NT2/D1 (cell line): ENCODE results near the gene FBXO36.
"Not testable (repeated sequence)": the region's sequence is repeated elsewhere in the genome, so short reads cannot be mapped to it uniquely, and the experiment has no call there.

ENCODE experiments used
- DNase-seq: peaks from one replicate; pipeline ENCODE4 v3.0.0-alpha.2; 2011; ENCODE audit warnings: low read depth, low spot score
- H3K27me3 ChIP-seq: 2 replicates; pipeline ENCODE4 v1.6.0; 2011; ENCODE audit warnings: mild to moderate bottlenecking; ENCODE audit not compliant: insufficient read length, insufficient read depth
- H3K36me3 ChIP-seq: 2 replicates; pipeline ENCODE4 v1.6.1; 2011; ENCODE audit warnings: mild to moderate bottlenecking, low read length, mixed read lengths; ENCODE audit not compliant: insufficient read depth, insufficient read length
- H3K4me1 ChIP-seq: 2 replicates; pipeline ENCODE4 v1.5.1; 2011; ENCODE audit not compliant: insufficient read depth, insufficient read length
- H3K4me3 ChIP-seq: 2 replicates; pipeline ENCODE4 v1.5.1; 2011; ENCODE audit warnings: low read depth; ENCODE audit not compliant: insufficient read length
- H3K9ac ChIP-seq: 2 replicates; pipeline ENCODE4 v1.6.0; 2011; ENCODE audit warnings: low read depth; ENCODE audit not compliant: insufficient read length
- H3K9me3 ChIP-seq: 2 replicates; pipeline ENCODE4 v1.5.1; 2011; ENCODE audit warnings: mild to moderate bottlenecking, low read length; ENCODE audit not compliant: insufficient read depth
- SUZ12 ChIP-seq: IDR thresholded peaks from 2 replicates; pipeline ENCODE4 v1.6.1; 2011; ENCODE audit not compliant: insufficient read length, insufficient read depth; ENCODE audit errors: extremely low read depth
- YY1 ChIP-seq: IDR thresholded peaks from 2 replicates; pipeline ENCODE4 v1.6.1; 2011; ENCODE audit not compliant: insufficient read length, insufficient read depth
- ZNF274 ChIP-seq: IDR thresholded peaks from 2 replicates; pipeline ENCODE4 v1.6.1; 2011; ENCODE audit warnings: mild to moderate bottlenecking, low read depth, low read length

Gene FBXO36

DNA sequence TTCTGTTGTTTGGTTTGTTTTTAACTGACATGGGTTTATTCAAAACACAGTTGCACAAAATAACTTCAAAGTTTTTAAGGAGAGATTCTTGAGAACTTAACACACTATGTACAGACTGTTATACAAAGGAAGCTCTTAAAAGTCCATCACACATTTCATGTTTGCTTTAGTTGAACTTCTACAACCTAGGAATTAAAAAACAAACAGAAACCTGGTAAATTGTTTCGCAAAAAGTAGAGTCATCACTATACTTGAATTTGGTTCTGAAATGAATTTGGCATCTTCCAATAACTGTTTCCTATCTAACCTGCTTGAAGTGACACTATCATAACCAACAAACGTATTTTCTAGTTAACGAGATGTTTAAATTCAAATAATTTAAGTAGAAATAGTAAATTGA lies 22.3 kb upstream of the FBXO36 start:
- peaks cover 8% of the 10 kb centered on the region for H3K4me1 ChIP-seq
- H3K9ac ChIP-seq = no peak overlapping the region
- no peak overlapping the region for H3K4me3 ChIP-seq
- no peak for DNase-seq
- H3K9me3 ChIP-seq = no peaks in the 10 kb centered on the region
- no peaks in the 10 kb centered on the region for H3K27me3 ChIP-seq
- peaks cover 32% of the 10 kb centered on the region for H3K36me3 ChIP-seq
- TF ChIP-seq YY1 (no peak), ZNF274 (no peak), SUZ12 (no peak)

DNA sequence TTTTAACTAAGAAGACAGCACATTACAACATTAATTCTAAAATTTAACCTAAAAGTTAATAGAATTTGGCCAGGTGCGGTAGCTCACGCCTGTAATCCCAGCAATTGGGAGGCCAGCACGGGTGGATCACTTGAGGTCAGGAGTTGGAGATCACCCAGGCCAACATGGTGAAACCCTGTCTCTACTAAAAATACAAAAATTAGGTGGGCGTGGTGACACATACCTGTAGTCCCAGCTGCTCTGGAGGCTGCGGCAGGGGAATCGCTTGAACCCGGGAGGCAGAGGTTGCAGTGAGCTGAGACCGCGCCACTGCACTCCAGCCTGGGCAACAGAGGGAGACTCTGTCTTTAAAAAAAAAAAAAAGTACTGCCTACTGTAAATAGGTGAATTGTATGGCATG lies 21.8 kb upstream of the FBXO36 start:
- not testable (repeated sequence) for DNase-seq, H3K4me1 ChIP-seq, H3K9ac ChIP-seq, H3K9me3 ChIP-seq, H3K4me3 ChIP-seq, H3K27me3 ChIP-seq
- H3K36me3 ChIP-seq = peaks cover 34% of the 10 kb centered on the region

DNA sequence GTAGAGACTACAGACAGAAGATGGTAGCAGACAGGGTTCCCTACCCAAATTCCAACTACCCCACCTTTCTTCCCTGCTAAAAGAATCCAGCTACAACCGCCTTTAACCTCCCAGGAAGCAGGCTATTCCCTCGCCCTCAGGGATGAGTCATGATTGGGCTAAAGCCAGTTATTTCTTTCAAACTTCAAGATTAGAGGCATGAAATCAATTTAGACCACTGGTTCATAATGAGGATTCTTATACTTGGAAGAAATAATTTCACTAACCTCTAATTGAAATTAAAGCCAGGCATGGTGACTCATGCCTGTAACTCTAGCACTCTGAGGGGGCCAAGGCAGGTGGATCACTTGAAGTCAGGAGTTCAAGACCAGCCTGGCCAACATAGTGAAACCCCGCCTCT lies 20.5 kb upstream of the FBXO36 start:
- Histone ChIP-seq H3K4me3 (no peak overlapping the region), H3K36me3 (peaks cover 39% of the 10 kb centered on the region), H3K4me1 (peaks cover 8% of the 10 kb centered on the region), H3K27me3 (no peaks in the 10 kb centered on the region), H3K9ac (no peak overlapping the region), H3K9me3 (no peaks in the 10 kb centered on the region)
- DNase-seq = no peak
- TF ChIP-seq YY1 = no peak
- TF ChIP-seq SUZ12 = no peak
- TF ChIP-seq ZNF274 = no peak

DNA sequence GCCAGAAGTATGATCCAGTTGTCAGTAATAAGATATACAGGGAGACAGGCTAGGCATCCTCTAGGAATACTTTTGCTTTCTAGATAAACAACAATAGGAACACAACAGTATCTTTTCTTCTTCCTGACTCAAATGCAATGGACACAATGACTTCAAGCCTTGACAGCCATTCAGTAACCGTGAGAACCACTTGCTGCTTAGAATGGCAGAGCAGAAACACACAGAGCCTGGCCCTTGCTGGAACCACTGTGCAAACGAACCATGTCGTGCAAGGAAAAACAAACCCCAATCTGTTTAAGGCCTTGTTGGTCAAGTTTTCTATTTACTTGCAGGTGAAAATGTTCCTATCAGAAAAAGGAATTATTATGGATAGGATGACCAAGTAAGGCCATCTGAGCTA lies 19.3 kb upstream of the FBXO36 start:
- no peak for DNase-seq
- no peak overlapping the region for H3K4me3 ChIP-seq
- no peak for TF ChIP-seq YY1
- no peak for TF ChIP-seq ZNF274
- no peak for TF ChIP-seq SUZ12
- peaks cover 8% of the 10 kb centered on the region for H3K4me1 ChIP-seq
- no peaks in the 10 kb centered on the region for H3K27me3 ChIP-seq
- no peaks in the 10 kb centered on the region for H3K9me3 ChIP-seq
- peaks cover 47% of the 10 kb centered on the region for H3K36me3 ChIP-seq
- no peak overlapping the region for H3K9ac ChIP-seq

DNA sequence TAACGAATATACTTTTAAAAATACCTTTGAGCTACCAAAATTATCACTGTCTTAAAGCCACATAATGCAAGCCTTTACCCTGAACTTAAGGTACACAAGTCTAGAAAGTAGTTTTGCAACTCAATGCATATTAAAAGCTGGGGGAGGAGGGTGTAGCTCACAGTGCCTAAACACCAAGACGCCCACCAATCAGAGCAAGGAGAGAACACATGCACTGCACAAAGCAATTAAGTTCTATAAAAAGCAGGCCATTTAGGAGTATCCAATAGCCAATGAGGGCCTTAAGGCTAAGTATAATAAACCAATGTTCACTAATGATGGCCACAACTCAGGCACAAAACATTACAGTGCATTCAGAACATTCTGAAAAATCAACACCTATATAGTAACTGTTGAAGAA lies 16.7 kb upstream of the FBXO36 start:
- DNase-seq = no peak
- no peak for TF ChIP-seq YY1
- TF ChIP-seq SUZ12 = no peak
- TF ChIP-seq ZNF274 = no peak
- peaks cover 4% of the 10 kb centered on the region for H3K4me1 ChIP-seq

DNA sequence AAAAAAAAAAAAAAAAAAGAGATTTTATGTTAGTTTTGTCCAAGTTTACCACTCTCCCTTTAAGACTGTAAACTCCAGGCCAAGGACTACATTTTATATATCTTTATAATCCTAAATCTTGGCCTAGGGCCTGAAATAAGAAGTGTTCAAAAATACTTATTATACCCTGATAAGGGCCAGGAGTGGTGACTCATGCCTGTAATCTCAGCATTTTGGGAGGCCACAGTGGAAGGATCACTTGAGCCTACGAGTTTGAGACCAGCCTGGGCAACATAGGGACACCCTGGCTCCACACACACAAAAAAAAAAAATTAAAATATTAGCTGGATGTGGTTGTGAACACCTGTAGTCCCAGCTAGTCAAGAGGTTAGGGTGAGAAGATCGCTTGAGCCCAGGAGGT lies 13.2 kb upstream of the FBXO36 start:
- Histone ChIP-seq H3K4me1 (no peaks in the 10 kb centered on the region), H3K27me3 (no peaks in the 10 kb centered on the region), H3K4me3 (no peak overlapping the region), H3K36me3 (peaks cover 23% of the 10 kb centered on the region), H3K9me3 (no peaks in the 10 kb centered on the region), H3K9ac (no peak overlapping the region)
- DNase-seq = no peak
- TF ChIP-seq SUZ12 = no peak
- TF ChIP-seq YY1 = no peak
- no peak for TF ChIP-seq ZNF274

More for the DNA sequence above, 16.7 kb upstream of the FBXO36 start:
- H3K9ac ChIP-seq = no peak overlapping the region
- H3K36me3 ChIP-seq = peaks cover 38% of the 10 kb centered on the region
- no peaks in the 10 kb centered on the region for H3K9me3 ChIP-seq
- no peaks in the 10 kb centered on the region for H3K27me3 ChIP-seq
- no peak overlapping the region for H3K4me3 ChIP-seq

DNA sequence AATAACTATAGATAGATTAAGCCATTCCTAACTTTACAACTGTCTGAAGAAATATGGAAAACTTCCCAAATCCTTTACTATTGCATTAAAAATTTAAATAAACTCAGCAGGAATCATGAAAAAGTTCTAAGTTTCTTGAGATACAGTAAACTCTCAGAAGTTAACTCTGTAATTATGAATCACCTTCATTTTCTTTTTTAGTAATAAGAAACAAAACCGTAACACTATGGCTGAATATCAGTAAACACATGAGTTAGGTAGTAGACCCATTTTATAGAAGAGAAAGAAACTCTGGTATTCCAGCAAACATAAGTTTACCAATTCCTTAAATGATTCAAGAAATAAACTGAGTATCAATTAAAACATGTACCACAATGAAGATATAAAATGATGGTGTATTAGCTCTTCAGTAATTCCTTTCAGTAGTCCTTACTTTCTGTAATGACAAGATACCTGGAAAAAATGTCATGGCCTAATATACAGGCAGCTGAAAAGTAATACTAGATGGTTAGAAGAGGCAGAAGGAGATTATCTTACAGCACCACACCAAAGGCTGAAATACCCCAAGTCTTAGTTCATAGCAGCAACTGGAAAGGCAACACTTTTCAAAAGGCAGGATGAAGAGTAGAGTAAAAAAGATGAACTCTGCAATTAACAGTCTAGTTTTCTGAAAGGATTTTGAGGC lies 12.0 kb upstream of the FBXO36 start:
- DNase-seq = no peak
- Histone ChIP-seq H3K9ac (no peak overlapping the region), H3K4me3 (no peak overlapping the region), H3K4me1 (no peaks in the 10 kb centered on the region), H3K9me3 (no peaks in the 10 kb centered on the region), H3K36me3 (peaks cover 22% of the 10 kb centered on the region), H3K27me3 (no peaks in the 10 kb centered on the region)
- TF ChIP-seq SUZ12 = no peak
- no peak for TF ChIP-seq YY1
- no peak for TF ChIP-seq ZNF274
